Skeletal muscle satellite cell (primary cell): ENCODE data around the gene DHRS12. TPM values are rescaled to one million over a fixed set of nuclear protein-coding genes. Genes with fewer than 3 reads are reported as not detected.

Experiments
- H3K27me3 ChIP-seq: 2 replicates; pipeline ENCODE4 v1.7.0; 2013; ENCODE audit warnings: low read length; ENCODE audit not compliant: control insufficient read depth, insufficient read depth
- H3K36me3 ChIP-seq: 2 replicates; pipeline ENCODE4 v1.7.0; 2013; ENCODE audit warnings: mild to moderate bottlenecking, control low read depth, low read length; ENCODE audit not compliant: insufficient read depth
- H3K4me1 ChIP-seq: 2 replicates; pipeline ENCODE4 v1.7.0; 2013; ENCODE audit warnings: low read length; ENCODE audit not compliant: control insufficient read depth, insufficient read depth
- H3K4me2 ChIP-seq: 2 replicates; pipeline ENCODE4 v1.7.0; 2013; ENCODE audit warnings: mild to moderate bottlenecking, low read length
- H3K4me3 ChIP-seq: 2 replicates; pipeline ENCODE4 v1.7.0; 2013; ENCODE audit warnings: low read length
- H3K9ac ChIP-seq: 2 replicates; pipeline ENCODE4 v1.7.0; 2013; ENCODE audit warnings: mild to moderate bottlenecking, low read depth, low read length, moderate library complexity
- H3K9me3 ChIP-seq: replicated peaks from 2 replicates; pipeline ENCODE4 v1.7.0; 2013; ENCODE audit warnings: mild to moderate bottlenecking, control low read depth, low read length
- total RNA-seq: library from RNA; depleted of rRNA; stranded (reverse); fragments of >200 nt; gene quantifications from 2 replicates; pipeline ENCODE4 v1.2.3, GENCODE V29; 2012; rRNA removed

Gene DHRS12, protein sequence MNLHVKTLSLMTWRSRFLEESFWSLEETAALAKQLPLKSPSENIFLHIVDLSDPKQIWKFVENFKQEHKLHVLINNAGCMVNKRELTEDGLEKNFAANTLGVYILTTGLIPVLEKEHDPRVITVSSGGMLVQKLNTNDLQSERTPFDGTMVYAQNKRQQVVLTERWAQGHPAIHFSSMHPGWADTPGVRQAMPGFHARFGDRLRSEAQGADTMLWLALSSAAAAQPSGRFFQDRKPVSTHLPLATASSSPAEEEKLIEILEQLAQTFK
- 2.5 and 2.8 TPM in 2 replicates for total RNA-seq

DNA sequence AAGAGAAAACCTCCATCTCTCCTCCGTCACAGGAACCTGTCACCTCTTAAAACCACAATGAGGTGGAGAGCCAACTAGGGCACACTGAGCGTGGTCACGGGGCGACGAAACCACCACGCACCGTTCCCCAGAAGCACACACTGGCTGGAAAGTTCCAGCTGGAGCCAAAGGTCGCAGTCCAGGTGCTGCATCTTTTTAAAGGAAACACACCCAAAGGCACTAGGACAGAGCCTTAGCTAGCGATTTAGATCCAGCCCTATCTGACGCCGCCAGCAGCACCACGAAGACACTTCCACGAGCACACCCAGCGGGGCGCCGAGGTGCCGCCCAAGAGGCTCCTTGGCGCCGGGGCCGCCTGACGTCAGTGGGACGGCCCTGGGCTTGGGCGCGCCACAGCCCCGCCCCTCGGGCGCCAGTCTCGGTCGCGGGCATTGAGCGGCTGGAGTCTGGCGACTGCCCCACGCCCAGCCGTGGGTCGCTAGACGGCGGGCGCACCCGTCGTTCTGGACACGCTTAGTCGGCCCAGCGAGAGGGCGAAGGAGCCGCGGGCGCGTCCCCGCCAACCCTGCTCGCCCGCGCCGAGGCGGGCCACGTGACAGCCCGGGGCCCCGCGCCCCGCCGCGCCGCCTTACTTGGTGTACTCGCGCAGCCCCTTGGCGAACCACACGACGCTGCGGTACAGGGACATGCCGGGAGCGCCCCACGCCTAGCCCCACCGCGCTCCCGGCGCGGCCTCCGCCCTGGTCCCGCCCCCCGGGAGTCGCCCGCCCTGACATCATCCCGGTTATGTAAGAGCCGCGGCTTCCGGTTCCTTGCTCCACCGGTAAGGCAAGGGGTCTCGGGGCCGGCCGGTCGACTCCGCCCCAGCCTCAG is at the start of gene DHRS12:
DHRS12 (minus strand) TSS at position 742 of the 873 bp plus-strand sequence. CDS start 4,504 bp downstream, outside the sequence.
- Histone ChIP-seq H3K27me3 (no peaks in the 10 kb centered on the region), H3K4me2 (peak within 1 kb of the TSS; percentile 97), H3K9me3 (no peaks in the 10 kb centered on the region), H3K4me1 (peaks cover 37% of the 10 kb centered on the region), H3K4me3 (peak within 1 kb of the TSS; percentile 86), H3K36me3 (no peaks in the 10 kb centered on the region), H3K9ac (peak within 1 kb of the TSS; percentile 93)

DNA sequence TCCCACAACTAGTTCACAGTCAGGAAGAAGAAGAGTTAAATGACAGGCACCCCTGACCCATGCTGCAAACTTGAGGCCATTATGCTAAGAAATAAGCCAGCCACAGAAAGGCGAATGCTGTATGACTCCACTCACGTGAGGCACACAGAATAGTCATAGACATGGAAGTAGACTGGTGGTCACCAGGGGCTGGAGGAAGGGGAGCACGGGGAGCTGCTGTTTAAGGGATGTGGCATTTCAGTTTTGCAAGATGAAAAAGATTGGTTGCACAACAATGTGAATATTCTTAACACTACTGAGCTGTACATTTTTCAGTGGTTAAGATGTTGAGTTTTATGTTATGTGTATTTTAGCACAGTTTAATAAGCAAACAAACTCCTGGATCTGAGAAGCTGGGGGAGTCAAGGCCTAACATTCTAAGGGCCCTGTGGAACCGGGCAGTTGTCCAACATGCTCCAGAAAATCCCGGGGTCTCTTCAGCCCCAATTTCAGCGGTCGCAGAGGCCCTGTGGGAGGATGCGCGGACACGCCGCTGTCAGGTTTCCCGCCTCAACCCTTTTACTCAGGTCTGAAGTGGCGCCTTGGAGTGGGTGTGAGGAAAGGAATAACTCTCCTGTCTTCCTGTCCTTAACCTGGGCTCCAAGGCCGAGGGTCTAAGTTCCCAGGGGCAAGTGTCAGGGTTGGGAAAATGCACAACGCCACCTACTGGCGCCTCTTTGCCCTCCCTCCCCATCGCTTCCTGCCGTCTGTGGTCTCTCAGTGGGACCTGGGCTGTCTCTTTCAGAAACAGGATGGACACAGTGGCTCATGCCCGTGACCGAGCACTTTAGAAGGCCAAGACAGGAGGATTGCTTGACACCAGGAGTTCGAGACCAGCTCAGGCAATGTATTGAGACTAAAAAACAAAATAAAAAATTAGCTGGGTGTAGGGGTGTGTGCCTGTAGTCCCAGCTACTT is 45.5 kb upstream of the DHRS12 start:
- H3K9me3 ChIP-seq = no peaks in the 10 kb centered on the region
- no peaks in the 10 kb centered on the region for H3K4me1 ChIP-seq
- H3K4me3 ChIP-seq = no peak overlapping the region
- no peak overlapping the region for H3K4me2 ChIP-seq
- H3K9ac ChIP-seq = no peak overlapping the region
- H3K27me3 ChIP-seq = peaks cover 15% of the 10 kb centered on the region
- H3K36me3 ChIP-seq = no peaks in the 10 kb centered on the region

DNA sequence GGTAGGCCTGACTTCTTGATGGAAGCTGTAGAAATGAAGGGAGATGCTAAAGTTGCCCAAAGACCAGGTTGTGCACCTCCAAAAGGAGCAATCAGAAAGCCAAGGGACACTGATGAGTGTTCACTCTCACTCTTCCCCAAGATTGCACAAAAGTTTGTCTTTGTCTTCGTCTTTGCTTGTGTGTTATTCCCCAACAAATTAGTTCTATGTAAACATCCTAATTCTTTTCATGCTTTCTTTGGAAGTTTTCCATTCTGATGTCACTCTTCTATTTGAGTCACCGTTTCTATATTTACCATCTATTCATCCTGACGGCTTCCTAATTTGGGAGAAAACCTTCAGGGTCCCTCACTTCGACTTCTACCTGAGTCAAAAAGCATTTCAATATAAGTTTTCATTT is 44.7 kb upstream of the DHRS12 start:
- no peaks in the 10 kb centered on the region for H3K36me3 ChIP-seq
- H3K9me3 ChIP-seq = no peaks in the 10 kb centered on the region
- no peak overlapping the region for H3K4me2 ChIP-seq
- no peak overlapping the region for H3K9ac ChIP-seq
- no peak overlapping the region for H3K4me3 ChIP-seq
- H3K27me3 ChIP-seq = peaks cover 13% of the 10 kb centered on the region
- no peaks in the 10 kb centered on the region for H3K4me1 ChIP-seq

DNA sequence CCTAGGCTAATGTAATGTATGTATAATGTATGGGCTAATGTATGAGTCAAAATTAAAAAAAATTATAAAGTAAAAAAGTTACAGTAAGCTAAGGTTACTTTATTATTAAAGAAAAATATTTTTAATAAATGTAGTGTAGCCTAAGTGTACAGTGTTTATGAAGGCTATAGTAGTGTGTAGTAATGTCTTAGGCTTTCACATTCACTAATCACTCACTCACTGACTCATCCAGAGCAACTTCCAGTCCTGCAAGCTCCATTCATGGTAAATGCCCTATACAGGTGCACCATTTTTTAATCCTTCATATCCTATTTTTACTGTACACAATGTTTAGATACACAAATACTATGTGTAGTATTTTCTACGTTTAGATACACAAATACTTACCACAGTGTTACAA is 42.8 kb upstream of the DHRS12 start:
- Histone ChIP-seq H3K9ac (no peak overlapping the region), H3K9me3 (no peaks in the 10 kb centered on the region), H3K27me3 (peaks cover 26% of the 10 kb centered on the region), H3K36me3 (no peaks in the 10 kb centered on the region), H3K4me2 (no peak overlapping the region), H3K4me3 (no peak overlapping the region), H3K4me1 (no peaks in the 10 kb centered on the region)

DNA sequence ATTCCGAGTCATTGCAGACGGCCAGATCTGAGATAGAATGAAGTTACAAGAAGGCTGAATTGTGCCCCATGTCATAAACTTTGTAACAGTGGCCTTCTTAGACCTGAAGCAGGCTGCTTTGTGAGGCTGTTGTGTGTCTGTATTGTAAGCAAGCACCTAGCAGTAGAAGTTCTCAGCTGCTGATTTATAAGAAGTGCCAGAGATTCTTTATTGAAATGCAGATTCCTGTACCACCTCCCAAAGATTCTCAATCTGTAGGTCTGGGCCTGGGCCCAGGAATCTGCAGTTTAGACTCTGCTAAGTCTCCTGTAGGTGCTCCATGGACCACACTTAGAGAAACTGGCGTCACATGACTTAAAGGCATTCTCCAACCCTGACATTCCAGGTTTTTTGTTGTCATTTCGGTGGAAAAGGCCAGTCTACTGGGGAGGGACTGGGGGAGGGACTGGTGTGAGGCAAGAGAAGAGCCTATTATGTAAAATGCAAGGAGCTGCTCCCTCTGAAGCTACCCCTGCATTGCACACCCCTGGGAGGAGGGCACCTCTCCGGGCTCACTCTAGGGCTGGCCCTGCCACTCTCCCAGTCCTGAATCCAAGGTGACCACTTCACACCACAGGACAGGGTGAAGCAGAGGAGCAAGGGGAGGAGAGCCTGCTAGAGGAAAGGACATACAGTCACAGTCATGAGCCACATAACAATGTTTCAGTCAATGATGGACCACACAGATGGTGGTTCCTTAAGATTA is 41.8 kb upstream of the DHRS12 start:
- Histone ChIP-seq H3K4me1 (no peaks in the 10 kb centered on the region), H3K4me2 (peak overlapping the region; percentile 43), H3K4me3 (no peak overlapping the region), H3K36me3 (no peaks in the 10 kb centered on the region), H3K9ac (no peak overlapping the region), H3K27me3 (peaks cover 35% of the 10 kb centered on the region), H3K9me3 (no peaks in the 10 kb centered on the region)

DNA sequence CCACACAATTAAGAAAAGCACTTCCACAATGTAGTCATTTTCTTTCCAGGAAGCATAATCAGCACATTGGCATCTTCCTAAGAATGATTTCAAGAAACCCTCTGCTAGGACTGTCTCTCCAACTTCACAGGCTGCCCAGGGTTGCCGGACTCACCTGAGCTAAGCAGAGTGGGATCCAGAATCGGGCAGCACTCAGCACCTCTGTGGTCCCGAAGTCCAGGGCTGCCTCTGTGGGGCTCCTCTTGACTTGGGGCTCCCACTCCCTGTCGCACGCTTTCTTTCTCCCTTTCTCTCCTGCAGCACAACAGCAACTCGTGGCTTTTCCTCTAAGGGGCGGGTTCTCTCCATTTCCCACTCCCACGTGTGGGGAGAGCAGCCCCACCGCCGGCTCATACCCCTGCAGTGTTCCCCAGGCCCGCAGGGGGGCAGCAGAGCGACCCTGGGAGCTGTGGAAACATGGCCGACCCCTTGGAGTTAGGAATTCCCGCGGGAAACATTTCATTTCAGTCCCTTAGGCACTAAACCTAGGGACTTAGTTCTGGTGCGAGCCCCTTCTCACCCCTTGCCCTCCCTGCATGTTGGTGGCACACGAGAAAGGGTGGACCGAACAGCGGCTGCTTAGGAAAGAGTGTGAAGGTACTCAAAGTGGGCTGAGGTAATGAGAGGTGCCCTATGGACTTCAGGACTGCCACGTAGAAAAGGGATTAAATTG is 41.1 kb upstream of the DHRS12 start, which contains the start of gene TMEM272:
TMEM272 (minus strand) TSS at position 316 of the 712 bp plus-strand sequence. CDS start 6,647 bp downstream, outside the sequence.
- Histone ChIP-seq H3K9me3 (no peaks in the 10 kb centered on the region), H3K9ac (no peak within 1 kb of the TSS), H3K4me1 (no peaks in the 10 kb centered on the region), H3K4me3 (no peak within 1 kb of the TSS), H3K4me2 (peak within 1 kb of the TSS; percentile 43), H3K27me3 (peaks cover 41% of the 10 kb centered on the region), H3K36me3 (no peaks in the 10 kb centered on the region)

DNA sequence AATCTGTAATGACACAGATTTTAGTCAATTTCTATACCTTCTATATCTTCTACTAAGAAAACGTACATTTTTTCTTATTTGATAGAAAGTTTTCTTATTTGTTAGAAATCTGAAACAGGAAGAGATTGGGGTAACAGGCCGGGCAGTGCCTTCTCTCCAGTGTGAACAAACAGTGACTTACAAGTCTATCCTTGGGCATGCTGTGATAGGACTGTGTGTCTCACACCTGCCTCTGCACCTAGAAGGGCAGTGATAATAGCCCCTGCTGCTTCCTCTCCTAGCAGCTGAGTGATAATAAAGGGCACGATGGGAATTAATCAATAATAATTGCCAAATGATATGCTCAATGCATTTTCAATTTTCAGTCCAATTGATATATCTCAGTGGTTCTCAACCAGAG is 39.6 kb upstream of the DHRS12 start:
- peaks cover 46% of the 10 kb centered on the region for H3K27me3 ChIP-seq
- H3K9me3 ChIP-seq = no peaks in the 10 kb centered on the region
- H3K9ac ChIP-seq = no peak overlapping the region
- H3K4me3 ChIP-seq = no peak overlapping the region
- no peak overlapping the region for H3K4me2 ChIP-seq
- H3K36me3 ChIP-seq = no peaks in the 10 kb centered on the region
- H3K4me1 ChIP-seq = no peaks in the 10 kb centered on the region

DNA sequence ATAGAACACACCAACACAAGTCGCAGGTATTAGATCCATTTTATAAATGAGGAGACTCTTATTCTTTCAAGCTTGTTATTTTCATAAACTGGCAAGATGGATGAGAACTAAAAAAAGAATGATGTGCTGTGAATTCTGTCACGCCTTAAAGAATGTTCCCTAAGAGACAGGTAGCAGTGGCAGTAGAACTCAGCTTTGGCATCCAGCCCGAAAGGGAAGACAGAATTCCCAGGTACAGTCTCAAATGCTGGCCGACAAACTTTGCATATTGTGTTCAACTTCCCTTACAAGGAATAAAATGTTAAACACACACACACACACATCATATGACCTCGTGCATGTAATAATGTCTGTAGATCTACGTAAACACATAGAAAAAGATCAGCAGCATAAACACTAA is 37.8 kb upstream of the DHRS12 start:
- no peaks in the 10 kb centered on the region for H3K4me1 ChIP-seq
- H3K27me3 ChIP-seq = peaks cover 47% of the 10 kb centered on the region
- no peak overlapping the region for H3K4me2 ChIP-seq
- H3K9ac ChIP-seq = no peak overlapping the region
- no peaks in the 10 kb centered on the region for H3K36me3 ChIP-seq
- H3K4me3 ChIP-seq = no peak overlapping the region
- no peaks in the 10 kb centered on the region for H3K9me3 ChIP-seq

DNA sequence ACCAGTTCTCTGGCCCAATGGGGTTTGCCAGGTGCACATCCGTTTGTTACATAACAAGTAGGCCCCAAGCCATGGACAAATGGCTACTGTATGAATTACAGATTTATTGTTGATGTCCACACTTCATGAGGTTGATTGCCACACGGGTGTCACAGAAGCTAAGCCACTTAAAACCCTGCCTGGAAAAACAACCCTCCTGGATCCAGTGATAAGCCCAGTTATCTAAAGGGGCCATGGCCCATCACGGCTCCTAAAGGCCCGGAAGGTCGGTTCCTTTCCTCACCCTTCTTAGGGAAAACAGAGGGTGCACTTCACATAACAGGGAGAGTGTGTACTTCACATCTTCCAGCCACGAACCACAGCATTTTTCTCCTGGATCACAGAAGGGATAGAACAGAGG is 37.0 kb upstream of the DHRS12 start:
- Histone ChIP-seq H3K36me3 (no peaks in the 10 kb centered on the region), H3K4me3 (no peak overlapping the region), H3K4me1 (no peaks in the 10 kb centered on the region), H3K9me3 (no peaks in the 10 kb centered on the region), H3K4me2 (no peak overlapping the region), H3K27me3 (peaks cover 51% of the 10 kb centered on the region), H3K9ac (no peak overlapping the region)
